ENCODE results near the gene HELZ2.

HELZ2 gene

GRCh38 chr20:63587256-63587655, 13.2 kb upstream of the HELZ2 start:
- Histone ChIP-seq H3K4me3 (ENCODE audit: low read length) (no peak overlapping the region), H3K9me3 (ENCODE audit: insufficient read depth, low read depth, low read length) (no peaks in the 10 kb centered on the region), H3K9ac (ENCODE audit: low read depth, low read length) (no peak overlapping the region), H3K27me3 (ENCODE audit: insufficient read depth, low read length) (no peaks in the 10 kb centered on the region), H3K4me1 (ENCODE audit: insufficient read depth, low read length) (no peaks in the 10 kb centered on the region), H3K36me3 (ENCODE audit: insufficient read depth, low read length) (peaks cover 17% of the 10 kb centered on the region), H3K27ac (ENCODE audit: low read depth, low read length) (no peak overlapping the region)
- WGBS: 87% methylated on average over 7 of the region's 12 CpGs

- no peaks in the 10 kb centered on the region for H3K4me1 ChIP-seq (ENCODE audit: insufficient read depth, low read length)
- H3K9ac ChIP-seq (ENCODE audit: low read depth, low read length): no peak overlapping the region
- no peak overlapping the region for H3K27ac ChIP-seq (ENCODE audit: low read depth, low read length)
- H3K36me3 ChIP-seq (ENCODE audit: insufficient read depth, low read length): peaks cover 13% of the 10 kb centered on the region
- no peak overlapping the region for H3K4me3 ChIP-seq (ENCODE audit: low read length)
- H3K9me3 ChIP-seq (ENCODE audit: insufficient read depth, low read depth, low read length): no peaks in the 10 kb centered on the region
- no peaks in the 10 kb centered on the region for H3K27me3 ChIP-seq (ENCODE audit: insufficient read depth, low read length)
- 93% methylated on average over 17 of the region's 17 CpGs for WGBS
Observed at GRCh38 chr20:63586797-63587196, 12.8 kb upstream of the HELZ2 start.

GRCh38 chr20:63585616-63586565, 11.9 kb upstream of the HELZ2 start:
- Histone ChIP-seq H3K4me3 (ENCODE audit: low read length) (no peak overlapping the region), H3K27me3 (ENCODE audit: insufficient read depth, low read length) (no peaks in the 10 kb centered on the region), H3K9ac (ENCODE audit: low read depth, low read length) (no peak overlapping the region), H3K4me1 (ENCODE audit: insufficient read depth, low read length) (no peaks in the 10 kb centered on the region), H3K27ac (ENCODE audit: low read depth, low read length) (no peak overlapping the region), H3K9me3 (ENCODE audit: insufficient read depth, low read depth, low read length) (no peaks in the 10 kb centered on the region), H3K36me3 (ENCODE audit: insufficient read depth, low read length) (peaks cover 7% of the 10 kb centered on the region)
- 91% methylated on average over 22 of the region's 22 CpGs for WGBS

- Histone ChIP-seq H3K9me3 (ENCODE audit: insufficient read depth, low read depth, low read length) (no peaks in the 10 kb centered on the region), H3K4me1 (ENCODE audit: insufficient read depth, low read length) (no peaks in the 10 kb centered on the region), H3K36me3 (ENCODE audit: insufficient read depth, low read length) (no peaks in the 10 kb centered on the region), H3K9ac (ENCODE audit: low read depth, low read length) (no peak overlapping the region), H3K27me3 (ENCODE audit: insufficient read depth, low read length) (no peaks in the 10 kb centered on the region), H3K4me3 (ENCODE audit: low read length) (no peak overlapping the region), H3K27ac (ENCODE audit: low read depth, low read length) (no peak overlapping the region)
- 92% methylated on average over 23 of the region's 23 CpGs for WGBS
Observed at GRCh38 chr20:63582382-63583063, 8.5 kb upstream of the HELZ2 start.

- H3K36me3 ChIP-seq (ENCODE audit: insufficient read depth, low read length): no peaks in the 10 kb centered on the region
- H3K27me3 ChIP-seq (ENCODE audit: insufficient read depth, low read length): no peaks in the 10 kb centered on the region
- no peaks in the 10 kb centered on the region for H3K9me3 ChIP-seq (ENCODE audit: insufficient read depth, low read depth, low read length)
- H3K9ac ChIP-seq (ENCODE audit: low read depth, low read length): no peak overlapping the region
- no peaks in the 10 kb centered on the region for H3K4me1 ChIP-seq (ENCODE audit: insufficient read depth, low read length)
- no peak overlapping the region for H3K4me3 ChIP-seq (ENCODE audit: low read length)
- no peak overlapping the region for H3K27ac ChIP-seq (ENCODE audit: low read depth, low read length)
- 80% methylated on average over 12 of the region's 12 CpGs for WGBS
Observed at GRCh38 chr20:63580796-63581461, 6.9 kb upstream of the HELZ2 start.

GRCh38 chr20:63579017-63579694, 5.1 kb upstream of the HELZ2 start:
- H3K27ac ChIP-seq (ENCODE audit: low read depth, low read length): no peak overlapping the region
- H3K36me3 ChIP-seq (ENCODE audit: insufficient read depth, low read length): no peaks in the 10 kb centered on the region
- no peak overlapping the region for H3K9ac ChIP-seq (ENCODE audit: low read depth, low read length)
- no peaks in the 10 kb centered on the region for H3K9me3 ChIP-seq (ENCODE audit: insufficient read depth, low read depth, low read length)
- no peaks in the 10 kb centered on the region for H3K27me3 ChIP-seq (ENCODE audit: insufficient read depth, low read length)
- WGBS: 86% methylated on average over 19 of the region's 19 CpGs
- no peaks in the 10 kb centered on the region for H3K4me1 ChIP-seq (ENCODE audit: insufficient read depth, low read length)
- H3K4me3 ChIP-seq (ENCODE audit: low read length): no peak overlapping the region

- no peaks in the 10 kb centered on the region for H3K36me3 ChIP-seq (ENCODE audit: insufficient read depth, low read length)
- no peaks in the 10 kb centered on the region for H3K9me3 ChIP-seq (ENCODE audit: insufficient read depth, low read depth, low read length)
- H3K4me1 ChIP-seq (ENCODE audit: insufficient read depth, low read length): no peaks in the 10 kb centered on the region
- H3K9ac ChIP-seq (ENCODE audit: low read depth, low read length): no peak overlapping the region
- no peak overlapping the region for H3K27ac ChIP-seq (ENCODE audit: low read depth, low read length)
- H3K27me3 ChIP-seq (ENCODE audit: insufficient read depth, low read length): no peaks in the 10 kb centered on the region; the same call in 1 of the 2 replicates
- WGBS: 94% methylated on average over 21 of the region's 26 CpGs
- no peak overlapping the region for H3K4me3 ChIP-seq (ENCODE audit: low read length)
Observed at GRCh38 chr20:63578224-63579016, 4.4 kb upstream of the HELZ2 start.

GRCh38 chr20:63577317-63577894, 3.4 kb upstream of the HELZ2 start:
- no peaks in the 10 kb centered on the region for H3K9me3 ChIP-seq (ENCODE audit: insufficient read depth, low read depth, low read length)
- WGBS: 95% methylated on average over 19 of the region's 19 CpGs

GRCh38 chr20:63576311-63576710, 2.3 kb upstream of the HELZ2 start:
- H3K27me3 ChIP-seq (ENCODE audit: insufficient read depth, low read length): no peaks in the 10 kb centered on the region; the same call in 1 of the 2 replicates
- H3K4me1 ChIP-seq (ENCODE audit: insufficient read depth, low read length): no peaks in the 10 kb centered on the region
- H3K4me3 ChIP-seq (ENCODE audit: low read length): no peak overlapping the region
- H3K9ac ChIP-seq (ENCODE audit: low read depth, low read length): no peak overlapping the region
- WGBS: 94% methylated on average over 6 of the region's 7 CpGs
- no peaks in the 10 kb centered on the region for H3K9me3 ChIP-seq (ENCODE audit: insufficient read depth, low read depth, low read length)
- H3K36me3 ChIP-seq (ENCODE audit: insufficient read depth, low read length): no peaks in the 10 kb centered on the region
- no peak overlapping the region for H3K27ac ChIP-seq (ENCODE audit: low read depth, low read length)

More at GRCh38 chr20:63577317-63577894, 3.4 kb upstream of the HELZ2 start:
- H3K4me1 ChIP-seq (ENCODE audit: insufficient read depth, low read length): no peaks in the 10 kb centered on the region
- no peak overlapping the region for H3K27ac ChIP-seq (ENCODE audit: low read depth, low read length)
- no peak overlapping the region for H3K4me3 ChIP-seq (ENCODE audit: low read length)
- H3K9ac ChIP-seq (ENCODE audit: low read depth, low read length): no peak overlapping the region
- H3K36me3 ChIP-seq (ENCODE audit: insufficient read depth, low read length): no peaks in the 10 kb centered on the region
- no peaks in the 10 kb centered on the region; the same call in 1 of the 2 replicates for H3K27me3 ChIP-seq (ENCODE audit: insufficient read depth, low read length)

Data from HUES64 (cell line).